WERI-Rb-1 (cell line): Measurements from ENCODE around the gene GPLD1.

Experiments used
- DNase-seq: peaks from one replicate; pipeline ENCODE4 v3.0.0-alpha.2; 2020
- H3K27ac ChIP-seq: fragments of 250-450 bp; sonication (Bioruptor Pico); 2 replicates; pipeline ENCODE4 v1.5.1; 2020; ENCODE audit warnings: mild to moderate bottlenecking, moderate library complexity
- H3K27me3 ChIP-seq: fragments of 250-450 bp; sonication (Bioruptor Pico); 2 replicates; pipeline ENCODE4 v1.5.1; 2021; ENCODE audit warnings: mild to moderate bottlenecking, low read depth, moderate library complexity; ENCODE audit not compliant: insufficient read depth, severe bottlenecking
- H3K36me3 ChIP-seq: fragments of 250-450 bp; sonication (Bioruptor Pico); 2 replicates; pipeline ENCODE4 v1.5.1; 2020; ENCODE audit warnings: mild to moderate bottlenecking, moderate library complexity
- H3K4me3 ChIP-seq: 2 replicates; pipeline ENCODE4 v1.5.1; 2011; ENCODE audit warnings: low read depth, mild to moderate bottlenecking, control low read depth, low read length
- H3K9me3 ChIP-seq: fragments of 250-450 bp; sonication (Bioruptor Pico); 2 replicates; pipeline ENCODE4 v1.5.1; 2021; ENCODE audit warnings: mild to moderate bottlenecking, moderate library complexity; ENCODE audit not compliant: severe bottlenecking
- CTCF ChIP-seq: IDR thresholded peaks from 2 replicates; pipeline ENCODE4 v1.5.1; 2011; ENCODE audit warnings: low read depth, mild to moderate bottlenecking, control low read depth, inconsistent platforms, low read length

GPLD1 gene

GRCh38 chr6:24534329-24534728, 45.0 kb upstream of the GPLD1 start:
- Histone ChIP-seq H3K9me3 (no peaks in the 10 kb centered on the region), H3K27me3 (no peaks in the 10 kb centered on the region), H3K4me3 (no peak overlapping the region), H3K27ac (no peak overlapping the region), H3K36me3 (peaks cover 11% of the 10 kb centered on the region)
- no peak for TF ChIP-seq CTCF
- no peak for DNase-seq

- Histone ChIP-seq H3K9me3 (no peaks in the 10 kb centered on the region), H3K4me3 (no peak overlapping the region), H3K27ac (no peak overlapping the region), H3K36me3 (peaks cover 9% of the 10 kb centered on the region), H3K27me3 (no peaks in the 10 kb centered on the region)
- no peak for TF ChIP-seq CTCF
- DNase-seq: no peak
Observed at GRCh38 chr6:24529985-24530384, 40.6 kb upstream of the GPLD1 start.

GRCh38 chr6:24524805-24525204, 35.4 kb upstream of the GPLD1 start:
- no peak overlapping the region for H3K4me3 ChIP-seq
- no peak overlapping the region for H3K27ac ChIP-seq
- DNase-seq: peak; percentile 53
- peak; percentile 74 for TF ChIP-seq CTCF
- H3K9me3 ChIP-seq: no peaks in the 10 kb centered on the region
- peaks cover 6% of the 10 kb centered on the region; the same call in 1 of the 2 replicates for H3K36me3 ChIP-seq
- H3K27me3 ChIP-seq: no peaks in the 10 kb centered on the region

- H3K27ac ChIP-seq: no peak overlapping the region
- no peak overlapping the region for H3K4me3 ChIP-seq
- peaks cover 6% of the 10 kb centered on the region; the same call in 1 of the 2 replicates for H3K36me3 ChIP-seq
- no peaks in the 10 kb centered on the region for H3K27me3 ChIP-seq
- H3K9me3 ChIP-seq: no peaks in the 10 kb centered on the region
- DNase-seq: no peak
- TF ChIP-seq CTCF: no peak
Observed at GRCh38 chr6:24524329-24524728, 35.0 kb upstream of the GPLD1 start.

- TF ChIP-seq CTCF: no peak
- Histone ChIP-seq H3K27me3 (no peaks in the 10 kb centered on the region), H3K27ac (no peak overlapping the region), H3K4me3 (no peak overlapping the region), H3K36me3 (peaks cover 6% of the 10 kb centered on the region; the same call in 1 of the 2 replicates), H3K9me3 (no peaks in the 10 kb centered on the region)
- DNase-seq: no peak
Observed at GRCh38 chr6:24522228-24523176, 33.1 kb upstream of the GPLD1 start.
